ENCODE results near the gene MRPL40.

The MRPL40 gene

GRCh38 chr22:19422440-19423301, 9.7 kb upstream of the MRPL40 start:
- Histone ChIP-seq H3K36me3 (ENCODE audit: low read length) (no peaks in the 10 kb centered on the region), H3K4me3 (ENCODE audit: insufficient read depth, low read length, poor library complexity, severe bottlenecking) (no peak overlapping the region), H3K9ac (ENCODE audit: low read length) (no peak overlapping the region), H3K27ac (ENCODE audit: low read depth, low read length) (no peak overlapping the region), H3K4me2 (ENCODE audit: low read depth, low read length, poor library complexity, severe bottlenecking) (no peak overlapping the region), H2AFZ (ENCODE audit: low read depth, low read length, severe bottlenecking) (no peak overlapping the region), H3K9me2 (replicated peaks; ENCODE audit: insufficient read depth, low read length) (no peaks in the 10 kb centered on the region), H3K79me2 (ENCODE audit: insufficient read depth, low read length) (peaks cover 89% of the 10 kb centered on the region), H3K9me3 (ENCODE audit: insufficient read depth, low read length) (no peaks in the 10 kb centered on the region), H3F3A (ENCODE audit: insufficient read depth) (no peaks in the 10 kb centered on the region), H4K20me1 (ENCODE audit: low read depth, low read length) (0 out of 2 replicates have a peak, but pooled peaks cover 3% of the 10 kb centered on the region), H3K27me3 (ENCODE audit: low read length) (no peaks in the 10 kb centered on the region)
- TF ChIP-seq EZH2phosphoT487 (conservative IDR thresholded peaks at IDR 0.05; ENCODE audit: low read length): no peak

GRCh38 chr22:19424186-19424500, 8.2 kb upstream of the MRPL40 start:
- Histone ChIP-seq H3F3A (ENCODE audit: insufficient read depth) (no peaks in the 10 kb centered on the region), H3K27me3 (ENCODE audit: low read length) (no peaks in the 10 kb centered on the region), H4K20me1 (ENCODE audit: low read depth, low read length) (0 out of 2 replicates have a peak, but pooled peaks cover 3% of the 10 kb centered on the region), H3K36me3 (ENCODE audit: low read length) (no peaks in the 10 kb centered on the region), H3K9me3 (ENCODE audit: insufficient read depth, low read length) (no peaks in the 10 kb centered on the region), H3K27ac (ENCODE audit: low read depth, low read length) (no peak overlapping the region), H3K9ac (ENCODE audit: low read length) (no peak overlapping the region), H3K4me2 (ENCODE audit: low read depth, low read length, poor library complexity, severe bottlenecking) (no peak overlapping the region), H2AFZ (ENCODE audit: low read depth, low read length, severe bottlenecking) (no peak overlapping the region), H3K4me3 (ENCODE audit: insufficient read depth, low read length, poor library complexity, severe bottlenecking) (no peak overlapping the region), H3K79me2 (ENCODE audit: insufficient read depth, low read length) (peaks cover 94% of the 10 kb centered on the region), H3K9me2 (replicated peaks; ENCODE audit: insufficient read depth, low read length) (no peaks in the 10 kb centered on the region)
- TF ChIP-seq CTCF (IDR thresholded peaks at IDR 0.05; ENCODE audit: insufficient read depth, low read length, poor library complexity, severe bottlenecking): no peak
- no peak for TF ChIP-seq EZH2phosphoT487 (conservative IDR thresholded peaks at IDR 0.05; ENCODE audit: low read length)

- H3F3A ChIP-seq (ENCODE audit: insufficient read depth): no peaks in the 10 kb centered on the region
- 0 out of 2 replicates have a peak, but pooled peaks cover 3% of the 10 kb centered on the region for H4K20me1 ChIP-seq (ENCODE audit: low read depth, low read length)
- peak overlapping the region; percentile 97 for H3K9ac ChIP-seq (ENCODE audit: low read length)
- no peaks in the 10 kb centered on the region for H3K9me3 ChIP-seq (ENCODE audit: insufficient read depth, low read length)
- peak overlapping the region; percentile 83 for H3K4me2 ChIP-seq (ENCODE audit: low read depth, low read length, poor library complexity, severe bottlenecking)
- no peaks in the 10 kb centered on the region for H3K27me3 ChIP-seq (ENCODE audit: low read length)
- no peak overlapping the region for H2AFZ ChIP-seq (ENCODE audit: low read depth, low read length, severe bottlenecking)
- H3K36me3 ChIP-seq (ENCODE audit: low read length): no peaks in the 10 kb centered on the region
- peaks cover 59% of the 10 kb centered on the region for H3K79me2 ChIP-seq (ENCODE audit: insufficient read depth, low read length)
- H3K9me2 ChIP-seq (replicated peaks; ENCODE audit: insufficient read depth, low read length): no peaks in the 10 kb centered on the region
- TF ChIP-seq EZH2phosphoT487 (conservative IDR thresholded peaks at IDR 0.05; ENCODE audit: low read length) (no peak), CTCF (IDR thresholded peaks at IDR 0.05; ENCODE audit: insufficient read depth, low read length, poor library complexity, severe bottlenecking) (no peak)
- peak overlapping the region; percentile 60 for H3K27ac ChIP-seq (ENCODE audit: low read depth, low read length)
- peak overlapping the region; percentile 95 for H3K4me3 ChIP-seq (ENCODE audit: insufficient read depth, low read length, poor library complexity, severe bottlenecking)
Measured at GRCh38 chr22:19429950-19430889, 2.1 kb upstream of the MRPL40 start.
